Measurements from ENCODE around the gene LRRFIP2.

Gene LRRFIP2

GRCh38 chr3:37155782-37156181 is 18.6 kb downstream of the LRRFIP2 start:
- POLR2A ChIA-PET = no interaction called here

GRCh38 chr3:37154668-37155314 is 19.6 kb downstream of the LRRFIP2 start:
- Histone ChIP-seq H3K4me3 (ENCODE audit: low read depth, low read length) (no peak overlapping the region), H3K27ac (ENCODE audit: extremely low read depth, low read depth, low read length) (no peak overlapping the region), H3K4me1 (ENCODE audit: control insufficient read depth, insufficient read depth, low read length) (no peaks in the 10 kb centered on the region), H3K9me3 (ENCODE audit: control insufficient read depth, insufficient read depth, low read depth, low read length) (no peaks in the 10 kb centered on the region), H3K36me3 (ENCODE audit: control insufficient read depth in 2 of 2, insufficient read depth in 1 of 2, low read length in 2 of 2) (no peaks in the 10 kb centered on the region)
- POLR2A ChIA-PET = no interaction called here
- CTCF ChIA-PET = no interaction called here
- TF ChIP-seq ZNF292 (tag by site-specific recombination; IDR thresholded peaks at IDR 0.05; ENCODE audit: borderline replicate concordance, low read depth) (no peak), ZNF140 (tag by site-specific recombination; IDR thresholded peaks at IDR 0.05) (no peak), MYNN (tag by site-specific recombination; IDR thresholded peaks at IDR 0.05; ENCODE audit: borderline replicate concordance) (no peak), ZNF221 (tag by site-specific recombination; IDR thresholded peaks at IDR 0.05; ENCODE audit: borderline replicate concordance) (no peak), FEZF1 (tag by site-specific recombination; IDR thresholded peaks at IDR 0.05) (no peak), ZNF792 (tag by site-specific recombination; IDR thresholded peaks at IDR 0.05) (no peak), MEIS1 (CRISPR knock-in tag; IDR thresholded peaks at IDR 0.05; ENCODE audit: borderline replicate concordance) (no peak), PRDM6 (tag by site-specific recombination; IDR thresholded peaks at IDR 0.05) (no peak), REPIN1 (tag by site-specific recombination; IDR thresholded peaks at IDR 0.05; ENCODE audit: low read depth) (no peak), ZBTB20 (tag by site-specific recombination; IDR thresholded peaks at IDR 0.05) (no peak), ZNF157 (tag by site-specific recombination; IDR thresholded peaks at IDR 0.05) (no peak), ZNF600 (tag by site-specific recombination; IDR thresholded peaks at IDR 0.05) (no peak), ZBTB21 (tag by site-specific recombination; IDR thresholded peaks at IDR 0.05) (no peak), PRDM2 (tag by site-specific recombination; IDR thresholded peaks at IDR 0.05; ENCODE audit: borderline replicate concordance) (no peak)

More at GRCh38 chr3:37155782-37156181, 18.6 kb downstream of the LRRFIP2 start:
- H3K27ac ChIP-seq (ENCODE audit: extremely low read depth, low read depth, low read length) = no peak overlapping the region
- CTCF ChIA-PET = no interaction called here
- no peak overlapping the region for H3K4me3 ChIP-seq (ENCODE audit: low read depth, low read length)
- no peaks in the 10 kb centered on the region for H3K36me3 ChIP-seq (ENCODE audit: control insufficient read depth in 2 of 2, insufficient read depth in 1 of 2, low read length in 2 of 2)
- no peaks in the 10 kb centered on the region for H3K9me3 ChIP-seq (ENCODE audit: control insufficient read depth, insufficient read depth, low read depth, low read length)
- TF ChIP-seq ZSCAN23 (tag by site-specific recombination; IDR thresholded peaks at IDR 0.05) = no peak
- no peak for TF ChIP-seq ZNF707 (tag by site-specific recombination; IDR thresholded peaks at IDR 0.05)
- TF ChIP-seq SALL2 (tag by site-specific recombination; IDR thresholded peaks at IDR 0.05; ENCODE audit: borderline replicate concordance) = no peak
- TF ChIP-seq RBAK (tag by site-specific recombination; IDR thresholded peaks at IDR 0.05) = no peak
- H3K4me1 ChIP-seq (ENCODE audit: control insufficient read depth, insufficient read depth, low read length) = no peaks in the 10 kb centered on the region

Data from HEK293 (cell line).